K562 (cell line): ENCODE data around the gene NBEAL2. TPM values are rescaled to one million over a fixed set of nuclear protein-coding genes. Genes with fewer than 3 reads are reported as not detected.

ENCODE experiments used
- ATF1 ChIP-seq, 2 experiments: fragments of 450-650 bp in 1 of 2; IDR thresholded peaks; 2 replicates each; pipeline ENCODE4 v1.6.1; 2016; ENCODE audit warnings: missing compliant biosample characterization in 1 of 2, missing genetic modification characterization in 1 of 2
- CHAMP1 ChIP-seq: fragments of 450-650 bp; IDR thresholded peaks from 2 replicates; pipeline ENCODE4 v1.6.1; 2016; ENCODE audit warnings: mild to moderate bottlenecking
- CREB1 ChIP-seq, 2 experiments: sonication (generic) in 1 of 2; formaldehyde crosslinking in 1 of 2; IDR thresholded peaks; 2 replicates each; pipeline versions ENCODE4 v1.6.1 to v1.8.0; 2012 to 2022; ENCODE audit warnings: inconsistent platforms in 1 of 2, mild to moderate bottlenecking in 1 of 2, missing genetic modification reagents in 1 of 2, moderate library complexity in 1 of 2
- CXXC5 ChIP-seq: fragments of 250-450 bp; sonication (Bioruptor Pico); IDR thresholded peaks from 2 replicates; pipeline ENCODE4 v1.8.0; 2022; ENCODE audit warnings: inconsistent platforms, mild to moderate bottlenecking, moderate library complexity
- HMBOX1 ChIP-seq: sonication (generic); IDR thresholded peaks from 2 replicates; pipeline ENCODE4 v1.6.1; 2016
- KLF10 ChIP-seq: fragments of 250-450 bp; sonication (Bioruptor Pico); IDR thresholded peaks from 2 replicates; pipeline ENCODE4 v1.6.1; 2021; ENCODE audit warnings: matching md5 sums
- KLF16 ChIP-seq: IDR thresholded peaks from 2 replicates; pipeline ENCODE4 v1.6.1; 2016; ENCODE audit warnings: antibody characterized with exemption
- MTA2 ChIP-seq: fragments of 450-650 bp; IDR thresholded peaks from 2 replicates; pipeline ENCODE4 v1.6.1; 2016; ENCODE audit warnings: low read depth
- NBN ChIP-seq: fragments of 450-650 bp; IDR thresholded peaks from 2 replicates; pipeline ENCODE4 v1.6.1; 2016; ENCODE audit warnings: low read depth, mild to moderate bottlenecking
- POLR2AphosphoS2 ChIP-seq: IDR thresholded peaks from 2 replicates; pipeline ENCODE4 v1.6.1; 2012; ENCODE audit warnings: low read length, improper control_type of control experiment
- PTTG1 ChIP-seq: fragments of 450-650 bp; IDR thresholded peaks from 2 replicates; pipeline ENCODE4 v1.6.1; 2016; ENCODE audit warnings: low read depth, mild to moderate bottlenecking, missing genetic modification characterization, missing compliant biosample characterization
- RBM15 ChIP-seq: fragments of 200-400 bp; formaldehyde crosslinking; IDR thresholded peaks from 2 replicates; pipeline ENCODE4 v1.6.1; 2018; ENCODE audit warnings: mild to moderate bottlenecking, low read length, moderate library complexity; ENCODE audit not compliant: insufficient read depth
- SREBF2 ChIP-seq: sonication (generic); formaldehyde crosslinking; IDR thresholded peaks from 2 replicates; pipeline ENCODE4 v1.4.0; 2020; ENCODE audit warnings: mild to moderate bottlenecking, missing genetic modification reagents
- SRSF1 ChIP-seq: fragments of 200-400 bp; formaldehyde crosslinking; IDR thresholded peaks from 2 replicates; pipeline ENCODE4 v1.6.1; 2017; ENCODE audit warnings: mild to moderate bottlenecking, low read depth, low read length, moderate library complexity
- ZBTB40 ChIP-seq, 2 experiments: fragments of 450-650 bp in 1 of 2; sonication (generic) in 1 of 2; formaldehyde crosslinking in 1 of 2; IDR thresholded peaks; 2 replicates each; pipeline versions ENCODE4 v1.7.1 to v1.9.0; 2016 to 2022; ENCODE audit warnings: inconsistent platforms in 1 of 2, mild to moderate bottlenecking in 1 of 2, missing genetic modification reagents in 1 of 2
- ZFP36 ChIP-seq: fragments of 150-350 bp; IDR thresholded peaks from 2 replicates; pipeline ENCODE4 v1.6.1; 2018; ENCODE audit warnings: low read length, low read depth; ENCODE audit not compliant: partially characterized antibody
- ZNF431 ChIP-seq: sonication (generic); formaldehyde crosslinking; IDR thresholded peaks from 2 replicates; pipeline ENCODE4 v1.8.0; 2022; ENCODE audit warnings: mild to moderate bottlenecking, missing genetic modification reagents
- polyA plus RNA-seq, 8 experiments: library from polyadenylated mRNA; depleted of rRNA in 4 of 8; stranded (reverse) in 5 of 8; unstranded in 3 of 8; fragments of >200 nt; fragmentation: Nextera tagmentation in 2 of 8; fragmentation: Illumina TruSeq in 1 of 8; extraction: Ambion mirVana in 2 of 8; extraction: Trizol in 1 of 8; gene quantifications; 2 replicates each; pipeline versions ENCODE4 v1.2.1 to v1.2.3, GENCODE V29; 2011 to 2014; ENCODE audit warnings: inconsistent platforms in 1 of 8, missing spikeins in 1 of 8
- total RNA-seq, 7 experiments: library from RNA; depleted of rRNA in 6 of 7; stranded (reverse); fragments of >200 nt in 6 of 7; fragmentation: Illumina TruSeq in 2 of 7; extraction: Trizol in 2 of 7; gene quantifications; 2 replicates each; pipeline versions ENCODE4 v1.2.1 to v1.2.3, GENCODE V29; 2011 to 2021; ENCODE audit warnings: low replicate concordance in 1 of 7

NBEAL2 gene
- total and polyA plus RNA-seq, 9 of the 15 experiments (the other 6 are each of a cell fraction or from before 2014, with no cell fraction given) = 0.06 to 114 (median 29.6) TPM

- TF ChIP-seq ZBTB40 (IDR thresholded peaks at IDR 0.05) = 0 out of 2 replicates have a peak, but pooled peaks have one; percentile 15
- no peak for TF ChIP-seq ZBTB40 (CRISPR knock-in tag; IDR thresholded peaks at IDR 0.05)
- no peak for TF ChIP-seq SRSF1
- no peak for TF ChIP-seq KLF16
- no peak for TF ChIP-seq CHAMP1
- no peak for TF ChIP-seq POLR2AphosphoS2
- no peak for TF ChIP-seq NBN
- TF ChIP-seq RBM15 = no peak
- TF ChIP-seq CREB1 (IDR thresholded peaks at IDR 0.05) = no peak
- no peak for TF ChIP-seq CREB1 (CRISPR knock-in tag; IDR thresholded peaks at IDR 0.05)
- TF ChIP-seq PTTG1 (tag) = no peak
- no peak for TF ChIP-seq CXXC5 (CRISPR knock-in tag)
- TF ChIP-seq ZNF431 (CRISPR knock-in tag) = no peak
- no peak for TF ChIP-seq MTA2
- no peak for TF ChIP-seq HMBOX1
- no peak for TF ChIP-seq SREBF2 (CRISPR knock-in tag)
- TF ChIP-seq KLF10 = no peak
- no peak for TF ChIP-seq ATF1 (CRISPR knock-in tag; IDR thresholded peaks at IDR 0.05)
- no peak for TF ChIP-seq ATF1 (tag; IDR thresholded peaks at IDR 0.05)
- no peak for TF ChIP-seq ZFP36
Measured at GRCh38 chr3:46986782-46987310, 7.4 kb downstream of the NBEAL2 start (continued).
